ENCODE results near the gene UGGT1.

DNA sequence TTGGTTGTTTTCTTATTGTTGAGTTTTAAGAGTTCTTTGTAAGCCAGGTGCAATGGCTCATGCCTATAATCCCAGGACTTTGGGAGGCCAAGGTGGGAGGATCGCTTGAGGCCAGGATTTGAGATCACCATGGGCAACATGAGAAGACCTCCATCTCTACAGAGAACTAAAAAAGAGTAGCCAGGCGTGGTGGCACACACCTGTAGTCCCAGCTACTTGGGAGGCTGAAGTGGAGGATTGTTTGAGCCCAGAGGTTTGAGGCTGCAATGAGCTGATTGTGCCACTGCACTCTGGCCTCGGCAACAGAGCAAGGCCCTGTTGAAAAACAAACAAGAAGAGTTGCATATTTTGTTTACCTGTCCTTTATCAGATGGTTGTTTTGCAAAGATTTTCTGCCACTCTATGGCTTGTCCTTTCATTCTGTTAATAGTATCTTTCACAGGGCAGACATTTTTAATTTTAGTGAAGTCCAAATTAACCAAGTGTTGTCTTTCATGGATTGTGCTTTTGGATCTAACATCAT, 46.2 kb downstream of the UGGT1 start:
- TF ChIP-seq, protein P1, sequence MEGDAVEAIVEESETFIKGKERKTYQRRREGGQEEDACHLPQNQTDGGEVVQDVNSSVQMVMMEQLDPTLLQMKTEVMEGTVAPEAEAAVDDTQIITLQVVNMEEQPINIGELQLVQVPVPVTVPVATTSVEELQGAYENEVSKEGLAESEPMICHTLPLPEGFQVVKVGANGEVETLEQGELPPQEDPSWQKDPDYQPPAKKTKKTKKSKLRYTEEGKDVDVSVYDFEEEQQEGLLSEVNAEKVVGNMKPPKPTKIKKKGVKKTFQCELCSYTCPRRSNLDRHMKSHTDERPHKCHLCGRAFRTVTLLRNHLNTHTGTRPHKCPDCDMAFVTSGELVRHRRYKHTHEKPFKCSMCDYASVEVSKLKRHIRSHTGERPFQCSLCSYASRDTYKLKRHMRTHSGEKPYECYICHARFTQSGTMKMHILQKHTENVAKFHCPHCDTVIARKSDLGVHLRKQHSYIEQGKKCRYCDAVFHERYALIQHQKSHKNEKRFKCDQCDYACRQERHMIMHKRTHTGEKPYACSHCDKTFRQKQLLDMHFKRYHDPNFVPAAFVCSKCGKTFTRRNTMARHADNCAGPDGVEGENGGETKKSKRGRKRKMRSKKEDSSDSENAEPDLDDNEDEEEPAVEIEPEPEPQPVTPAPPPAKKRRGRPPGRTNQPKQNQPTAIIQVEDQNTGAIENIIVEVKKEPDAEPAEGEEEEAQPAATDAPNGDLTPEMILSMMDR (IDR thresholded peaks at IDR 0.05; ENCODE audit: insufficient read depth, low read length, poor library complexity, severe bottlenecking): no peak
- no peak for TF ChIP-seq EZH2phosphoT487 (conservative IDR thresholded peaks at IDR 0.05; ENCODE audit: low read length)

All from SU-DHL-6 (cell line).